Gastrocnemius medialis (tissue), 4 donors: ENCODE results near the gene EMC10.

Experiments
- CTCF ChIP-seq, 5 experiments: fragments of 450-650 bp in 3 of 5; fragments of 200-600 bp in 2 of 5; sonication (generic) in 2 of 5; IDR thresholded peaks in 4 of 5; conservative IDR thresholded peaks in 1 of 5; 1 replicate in 4 of 5; 2 replicates in 1 of 5; pipeline ENCODE4 v1.5.1; 2016 to 2019; ENCODE audit warnings: antibody characterized with exemption in 5 of 5, mild to moderate bottlenecking in 3 of 5, moderate library complexity in 3 of 5
- POLR2A ChIP-seq, 2 donors: fragments of 450-650 bp; IDR thresholded peaks; one replicate each; pipeline ENCODE4 v1.6.1; 2017; ENCODE audit warnings: antibody characterized with exemption in 2 of 2, mild to moderate bottlenecking in 2 of 2, moderate library complexity in 2 of 2

- TF ChIP-seq POLR2A (IDR thresholded peaks at IDR 0.05) = no peak
- no peak for TF ChIP-seq CTCF (IDR thresholded peaks at IDR 0.05 in 4 of 5, conservative IDR thresholded peaks at IDR 0.05 in 1 of 5)
Observed at GRCh38 chr19:50479761-50480251, 3.5 kb downstream of the EMC10 start.
